Activated naive CD4-positive, alpha-beta T cell treated with anti-CD3 and anti-CD28 coated beads for 36 hours (primary cell): ENCODE results near the gene IQCK. TPM values are rescaled to one million over a fixed set of nuclear protein-coding genes. Genes with fewer than 3 reads are reported as not detected.
"Not testable (repeated sequence)": the region's sequence is repeated elsewhere in the genome, so short reads cannot be mapped to it uniquely, and the experiment has no call there.

Source experiments
- CTCF ChIA-PET: fragments of 350-600 bp; sonication (Branson Sonifier 250); formaldehyde crosslinking; loops from one replicate; lab custom pipeline; 2021; ENCODE audit warnings: antibody characterized with exemption; lab: Charles Lee
- DNase-seq: peaks from one replicate; pipeline ENCODE4 v3.0.0-alpha.2; 2020
- H3K27ac Mint-ChIP-seq: one replicate; pipeline ENCODE4 v1.8.0; 2021; ENCODE audit warnings: mild to moderate bottlenecking, mixed read lengths
- H3K27me3 Mint-ChIP-seq: one replicate; pipeline ENCODE4 v1.8.0; 2021; ENCODE audit warnings: low read depth, mixed read lengths
- H3K36me3 Mint-ChIP-seq: one replicate; pipeline ENCODE4 v1.8.0; 2021; ENCODE audit warnings: low read depth, mixed read lengths
- H3K4me1 Mint-ChIP-seq: one replicate; pipeline ENCODE4 v1.8.0; 2021; ENCODE audit warnings: low read depth, mixed read lengths
- H3K4me3 Mint-ChIP-seq: one replicate; pipeline ENCODE4 v1.8.0; 2021; ENCODE audit warnings: mild to moderate bottlenecking, moderate library complexity, mixed read lengths
- H3K9me3 Mint-ChIP-seq: one replicate; pipeline ENCODE4 v1.8.0; 2021; ENCODE audit warnings: mixed read lengths
- intact Hi-C: fragments of 100-400 bp; cut with micrococcal nuclease; formaldehyde crosslinking; loops from one replicate; pipeline ENCODE4 v1.15.1; 2023
- total RNA-seq, 2 experiments: library from RNA; stranded (reverse); gene quantifications; one replicate each; pipeline ENCODE4 v1.2.3, GENCODE V29; 2021

The IQCK gene, protein sequence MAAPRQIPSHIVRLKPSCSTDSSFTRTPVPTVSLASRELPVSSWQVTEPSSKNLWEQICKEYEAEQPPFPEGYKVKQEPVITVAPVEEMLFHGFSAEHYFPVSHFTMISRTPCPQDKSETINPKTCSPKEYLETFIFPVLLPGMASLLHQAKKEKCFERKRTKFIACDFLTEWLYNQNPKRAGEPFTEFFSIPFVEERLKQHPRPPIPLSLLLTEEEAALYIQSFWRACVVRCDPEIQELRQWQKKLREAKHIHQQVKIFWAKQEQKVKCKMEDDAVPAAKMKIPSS
- 1 to 10 TPM; 2.8 to 3.9 TPM for total RNA-seq

GRCh38 chr16:19717741-19718623, at the start of gene IQCK, which contains the start of gene KNOP1:
TSS of gene IQCK (plus strand) at chr16:19718271. CDS start at chr16:19718307, 36 bp downstream.
TSS of gene KNOP1 (minus strand) at chr16:19718227. CDS start at chr16:19715035, 3,192 bp downstream.
- peaks cover 15% of the 10 kb centered on the region for H3K36me3 Mint-ChIP-seq
- intact Hi-C loops: loop anchor here (1.0 to 2.0 kb wide), 4 partner anchors 163 to 651 kb away; partner anchors contain the start of genes COQ7, GDE1 and VPS35L
- CTCF ChIA-PET: no interaction called here
- peaks cover 45% of the 10 kb centered on the region for H3K4me1 Mint-ChIP-seq
- peak within 1 kb of the TSS; percentile 78 for H3K27ac Mint-ChIP-seq
- H3K4me3 Mint-ChIP-seq: peak within 1 kb of the TSS; percentile 91
- H3K27me3 Mint-ChIP-seq: no peaks in the 10 kb centered on the region
- no peaks in the 10 kb centered on the region for H3K9me3 Mint-ChIP-seq
- DNase-seq: peak; percentile 89

DNA sequence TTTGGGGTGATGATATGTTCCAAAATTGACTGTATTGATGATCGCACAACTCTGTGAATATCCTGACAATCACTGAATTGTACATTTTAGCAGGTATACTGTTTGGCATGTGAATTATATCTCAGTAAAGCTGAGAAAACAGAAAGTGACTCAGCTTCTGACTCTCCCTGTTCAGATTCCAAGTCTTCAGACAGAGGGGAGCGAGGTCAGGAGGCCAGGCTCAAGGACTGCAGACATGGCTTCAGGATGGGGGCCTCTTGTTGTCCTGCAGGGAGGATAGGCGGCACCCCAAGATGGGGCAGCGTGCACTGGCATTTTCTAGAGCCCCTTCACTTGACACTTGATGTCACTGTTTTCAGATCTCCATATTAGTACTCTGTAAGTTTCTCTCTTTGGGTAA, 45.7 kb upstream of the IQCK start:
- CTCF ChIA-PET: no interaction called here
- H3K27me3 Mint-ChIP-seq: no peaks in the 10 kb centered on the region
- no peaks in the 10 kb centered on the region for H3K9me3 Mint-ChIP-seq
- peaks cover 28% of the 10 kb centered on the region for H3K36me3 Mint-ChIP-seq
- H3K4me3 Mint-ChIP-seq: no peak overlapping the region
- DNase-seq: no peak
- intact Hi-C loops: no loop called here
- H3K4me1 Mint-ChIP-seq: no peaks in the 10 kb centered on the region
- no peak overlapping the region for H3K27ac Mint-ChIP-seq

- H3K4me1 Mint-ChIP-seq: no peaks in the 10 kb centered on the region
- DNase-seq: no peak
- no peaks in the 10 kb centered on the region for H3K27me3 Mint-ChIP-seq
- intact Hi-C loops: no loop called here
- H3K9me3 Mint-ChIP-seq: no peaks in the 10 kb centered on the region
- H3K36me3 Mint-ChIP-seq: peaks cover 21% of the 10 kb centered on the region
- H3K27ac Mint-ChIP-seq: no peak overlapping the region
- no peak overlapping the region for H3K4me3 Mint-ChIP-seq
- CTCF ChIA-PET: no interaction called here
Observed at GRCh38 chr16:19674485-19674884, 43.6 kb upstream of the IQCK start.

- CTCF ChIA-PET: no interaction called here
- DNase-seq: no peak
Observed at GRCh38 chr16:19677402-19677801, 40.7 kb upstream of the IQCK start.

DNA sequence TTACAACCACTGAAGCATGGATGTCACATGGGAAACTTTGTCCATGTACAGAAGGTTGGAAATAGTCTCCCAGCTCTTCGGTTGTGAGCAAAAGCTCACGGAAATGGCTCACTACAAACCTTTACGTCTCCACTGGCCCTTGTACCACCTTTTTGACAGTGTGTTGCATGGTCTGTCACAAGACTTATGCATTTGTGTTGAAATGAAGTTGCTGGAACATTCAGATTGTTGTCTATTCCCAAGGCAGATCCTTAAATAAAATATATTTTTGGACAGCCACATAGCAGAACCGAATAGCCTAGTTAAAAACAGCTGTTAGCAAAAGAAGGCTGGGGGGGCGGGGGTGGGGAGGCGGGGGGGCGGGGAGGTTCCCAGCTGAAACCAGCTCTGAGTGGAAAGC, 39.3 kb upstream of the IQCK start:
- H3K4me3 Mint-ChIP-seq: no peak overlapping the region
- H3K27me3 Mint-ChIP-seq: no peaks in the 10 kb centered on the region
- H3K27ac Mint-ChIP-seq: no peak overlapping the region
- H3K4me1 Mint-ChIP-seq: no peaks in the 10 kb centered on the region
- DNase-seq: no peak
- intact Hi-C loops: no loop called here
- H3K36me3 Mint-ChIP-seq: peaks cover 30% of the 10 kb centered on the region
- H3K9me3 Mint-ChIP-seq: no peaks in the 10 kb centered on the region
- CTCF ChIA-PET: interaction anchor here (0.6 kb wide), 1 partner anchor 1179 kb away, joined by 4 read pairs; no protein-coding TSS in a partner anchor

More at GRCh38 chr16:19677402-19677801, 40.7 kb upstream of the IQCK start:
- Mint-ChIP-seq H3K27ac (no peak overlapping the region), H3K4me3 (no peak overlapping the region), H3K36me3 (peaks cover 20% of the 10 kb centered on the region), H3K27me3 (no peaks in the 10 kb centered on the region), H3K4me1 (no peaks in the 10 kb centered on the region), H3K9me3 (no peaks in the 10 kb centered on the region)
- intact Hi-C loops: no loop called here

- H3K27me3 Mint-ChIP-seq, H3K9me3 Mint-ChIP-seq, H3K4me1 Mint-ChIP-seq, H3K27ac Mint-ChIP-seq, H3K4me3 Mint-ChIP-seq, intact Hi-C loops, DNase-seq: not testable (repeated sequence)
- peaks cover 34% of the 10 kb centered on the region for H3K36me3 Mint-ChIP-seq
- CTCF ChIA-PET: interaction anchor here (0.6 kb wide), 1 partner anchor 1179 kb away, joined by 4 read pairs; no protein-coding TSS in a partner anchor
Observed at GRCh38 chr16:19679281-19679680, 38.8 kb upstream of the IQCK start.

- H3K27ac Mint-ChIP-seq: no peak overlapping the region
- CTCF ChIA-PET: interaction anchor here (0.7 kb wide), 1 partner anchor 208 kb away, joined by 3 read pairs; no protein-coding TSS in a partner anchor
Observed at GRCh38 chr16:19680881-19681340, 37.2 kb upstream of the IQCK start.

DNA sequence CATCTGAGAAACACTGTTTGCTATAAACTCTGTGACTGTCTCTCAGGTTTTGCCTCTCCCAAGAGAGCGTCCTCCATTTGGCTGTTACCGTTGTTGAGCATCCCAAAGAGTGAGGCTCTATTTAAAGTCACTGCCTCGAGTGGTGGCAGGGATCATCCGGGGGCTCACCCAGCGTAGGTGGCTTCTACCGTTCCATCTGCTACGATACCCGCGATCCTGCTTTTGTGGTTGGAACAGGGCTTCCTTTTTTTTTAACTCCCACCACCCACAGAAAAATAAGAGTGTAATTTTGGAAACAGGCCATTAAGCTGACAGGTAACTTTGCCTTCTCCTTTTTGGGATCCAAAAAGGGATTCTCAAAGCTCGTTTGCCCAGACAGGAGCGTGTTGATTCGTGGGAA, 36.4 kb upstream of the IQCK start:
- CTCF ChIA-PET: no interaction called here
- Mint-ChIP-seq H3K36me3 (peaks cover 41% of the 10 kb centered on the region), H3K9me3 (peaks cover 5% of the 10 kb centered on the region), H3K27me3 (no peaks in the 10 kb centered on the region), H3K4me1 (no peaks in the 10 kb centered on the region), H3K4me3 (no peak overlapping the region), H3K27ac (no peak overlapping the region)
- intact Hi-C loops: no loop called here
- DNase-seq: no peak

More at GRCh38 chr16:19680881-19681340, 37.2 kb upstream of the IQCK start:
- intact Hi-C loops: no loop called here
- DNase-seq: no peak
- peaks cover 42% of the 10 kb centered on the region for H3K36me3 Mint-ChIP-seq
- no peaks in the 10 kb centered on the region for H3K4me1 Mint-ChIP-seq
- H3K9me3 Mint-ChIP-seq: peaks cover 5% of the 10 kb centered on the region
- no peak overlapping the region for H3K4me3 Mint-ChIP-seq
- H3K27me3 Mint-ChIP-seq: no peaks in the 10 kb centered on the region

- no peak for DNase-seq
- no peaks in the 10 kb centered on the region for H3K27me3 Mint-ChIP-seq
- CTCF ChIA-PET: no interaction called here
- H3K4me3 Mint-ChIP-seq: no peak overlapping the region
- peaks cover 5% of the 10 kb centered on the region for H3K9me3 Mint-ChIP-seq
- H3K36me3 Mint-ChIP-seq: peaks cover 41% of the 10 kb centered on the region
- H3K27ac Mint-ChIP-seq: no peak overlapping the region
- intact Hi-C loops: no loop called here
- H3K4me1 Mint-ChIP-seq: peaks cover 13% of the 10 kb centered on the region
Observed at GRCh38 chr16:19683453-19684236, 34.4 kb upstream of the IQCK start.

- intact Hi-C loops: no loop called here
- no peak overlapping the region for H3K4me3 Mint-ChIP-seq
- peaks cover 5% of the 10 kb centered on the region for H3K9me3 Mint-ChIP-seq
- H3K27ac Mint-ChIP-seq: no peak overlapping the region
- DNase-seq: no peak
- H3K4me1 Mint-ChIP-seq: peaks cover 27% of the 10 kb centered on the region
- CTCF ChIA-PET: interaction anchor here (0.7 kb wide), 1 partner anchor 526 kb away, joined by 3 read pairs; no protein-coding TSS in a partner anchor
- H3K27me3 Mint-ChIP-seq: no peaks in the 10 kb centered on the region
- peaks cover 41% of the 10 kb centered on the region for H3K36me3 Mint-ChIP-seq
Observed at GRCh38 chr16:19685176-19685575, 32.9 kb upstream of the IQCK start.

GRCh38 chr16:19687279-19687678, 30.8 kb upstream of the IQCK start:
- intact Hi-C loops: no loop called here
- DNase-seq: no peak
- Mint-ChIP-seq H3K36me3 (peaks cover 40% of the 10 kb centered on the region), H3K27ac (no peak overlapping the region), H3K4me3 (no peak overlapping the region), H3K9me3 (peaks cover 5% of the 10 kb centered on the region), H3K4me1 (peaks cover 40% of the 10 kb centered on the region), H3K27me3 (no peaks in the 10 kb centered on the region)
- CTCF ChIA-PET: interaction anchor here (0.7 kb wide), 1 partner anchor 17 kb away, joined by 3 read pairs; no protein-coding TSS in a partner anchor
